ENCODE results near the gene GNAL.

DNA sequence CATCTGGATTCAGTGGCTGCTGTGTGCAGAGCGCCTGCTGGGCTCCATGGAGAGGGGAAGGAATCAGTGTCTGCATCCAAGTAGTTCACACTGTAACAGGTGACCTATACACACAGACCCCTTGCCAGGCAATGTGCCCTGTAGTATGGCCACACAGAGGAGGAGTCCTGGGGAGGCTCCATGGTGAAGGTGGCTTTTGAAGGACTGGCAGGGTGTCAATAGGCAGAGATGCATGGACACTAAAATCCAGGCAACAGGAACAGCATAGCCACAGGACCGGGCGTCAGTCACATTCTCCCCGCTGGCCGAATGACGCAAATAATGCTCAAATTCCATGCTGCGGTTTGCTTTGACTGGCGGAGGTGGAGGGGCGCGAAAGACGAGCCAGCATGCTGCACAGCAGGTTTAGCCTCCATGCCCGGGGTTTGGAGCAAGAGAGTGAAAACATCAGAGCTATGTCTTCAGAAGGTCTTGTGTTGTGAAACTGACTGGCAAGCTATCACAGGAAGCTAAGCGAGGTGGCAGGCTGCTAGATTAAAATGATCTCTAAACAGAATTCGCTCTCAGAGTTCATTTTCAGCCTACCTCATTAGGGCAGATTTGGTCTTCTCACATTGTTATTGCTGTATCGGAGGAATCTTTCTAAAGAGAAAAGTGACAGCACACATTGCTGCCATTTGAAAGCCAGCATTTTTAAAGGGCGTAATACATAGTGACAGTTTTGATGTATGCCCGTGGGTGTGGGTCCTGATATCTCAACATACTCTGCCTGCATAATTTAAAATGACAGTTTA, 161.0 kb downstream of the GNAL start:
- TF ChIP-seq CEBPB (IDR thresholded peaks at IDR 0.05; ENCODE audit: low read depth) (no peak), ZFX (IDR thresholded peaks at IDR 0.05) (no peak), YY1 (IDR thresholded peaks at IDR 0.05; ENCODE audit: extremely low read depth, insufficient replicate concordance, low read depth, low read length) (peak; percentile 4), EZH2phosphoT487 (IDR thresholded peaks at IDR 0.05; ENCODE audit: borderline replicate concordance) (no peak), POLR2AphosphoS5 (IDR thresholded peaks at IDR 0.05; ENCODE audit: low read depth, low read length) (0 out of 2 replicates have a peak, but pooled peaks have one; percentile 28), RAD21 (IDR thresholded peaks at IDR 0.05; ENCODE audit: low read depth) (no peak), POLR2A (IDR thresholded peaks at IDR 0.05; ENCODE audit: borderline replicate concordance, extremely low read depth, insufficient read depth, insufficient read length) (no peak), SP1 (IDR thresholded peaks at IDR 0.05; ENCODE audit: low read depth) (no peak), CBX3 (IDR thresholded peaks at IDR 0.05; ENCODE audit: low read depth) (no peak)
- TF ChIP-seq, protein P1, sequence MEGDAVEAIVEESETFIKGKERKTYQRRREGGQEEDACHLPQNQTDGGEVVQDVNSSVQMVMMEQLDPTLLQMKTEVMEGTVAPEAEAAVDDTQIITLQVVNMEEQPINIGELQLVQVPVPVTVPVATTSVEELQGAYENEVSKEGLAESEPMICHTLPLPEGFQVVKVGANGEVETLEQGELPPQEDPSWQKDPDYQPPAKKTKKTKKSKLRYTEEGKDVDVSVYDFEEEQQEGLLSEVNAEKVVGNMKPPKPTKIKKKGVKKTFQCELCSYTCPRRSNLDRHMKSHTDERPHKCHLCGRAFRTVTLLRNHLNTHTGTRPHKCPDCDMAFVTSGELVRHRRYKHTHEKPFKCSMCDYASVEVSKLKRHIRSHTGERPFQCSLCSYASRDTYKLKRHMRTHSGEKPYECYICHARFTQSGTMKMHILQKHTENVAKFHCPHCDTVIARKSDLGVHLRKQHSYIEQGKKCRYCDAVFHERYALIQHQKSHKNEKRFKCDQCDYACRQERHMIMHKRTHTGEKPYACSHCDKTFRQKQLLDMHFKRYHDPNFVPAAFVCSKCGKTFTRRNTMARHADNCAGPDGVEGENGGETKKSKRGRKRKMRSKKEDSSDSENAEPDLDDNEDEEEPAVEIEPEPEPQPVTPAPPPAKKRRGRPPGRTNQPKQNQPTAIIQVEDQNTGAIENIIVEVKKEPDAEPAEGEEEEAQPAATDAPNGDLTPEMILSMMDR (IDR thresholded peaks at IDR 0.05 in 2 of 3, conservative IDR thresholded peaks at IDR 0.05 in 1 of 3; ENCODE audit: borderline replicate concordance in 1 of 3, insufficient read depth in 1 of 3, low read depth in 2 of 3, low read length in 2 of 3) = no peak
- TF ChIP-seq, protein P2, sequence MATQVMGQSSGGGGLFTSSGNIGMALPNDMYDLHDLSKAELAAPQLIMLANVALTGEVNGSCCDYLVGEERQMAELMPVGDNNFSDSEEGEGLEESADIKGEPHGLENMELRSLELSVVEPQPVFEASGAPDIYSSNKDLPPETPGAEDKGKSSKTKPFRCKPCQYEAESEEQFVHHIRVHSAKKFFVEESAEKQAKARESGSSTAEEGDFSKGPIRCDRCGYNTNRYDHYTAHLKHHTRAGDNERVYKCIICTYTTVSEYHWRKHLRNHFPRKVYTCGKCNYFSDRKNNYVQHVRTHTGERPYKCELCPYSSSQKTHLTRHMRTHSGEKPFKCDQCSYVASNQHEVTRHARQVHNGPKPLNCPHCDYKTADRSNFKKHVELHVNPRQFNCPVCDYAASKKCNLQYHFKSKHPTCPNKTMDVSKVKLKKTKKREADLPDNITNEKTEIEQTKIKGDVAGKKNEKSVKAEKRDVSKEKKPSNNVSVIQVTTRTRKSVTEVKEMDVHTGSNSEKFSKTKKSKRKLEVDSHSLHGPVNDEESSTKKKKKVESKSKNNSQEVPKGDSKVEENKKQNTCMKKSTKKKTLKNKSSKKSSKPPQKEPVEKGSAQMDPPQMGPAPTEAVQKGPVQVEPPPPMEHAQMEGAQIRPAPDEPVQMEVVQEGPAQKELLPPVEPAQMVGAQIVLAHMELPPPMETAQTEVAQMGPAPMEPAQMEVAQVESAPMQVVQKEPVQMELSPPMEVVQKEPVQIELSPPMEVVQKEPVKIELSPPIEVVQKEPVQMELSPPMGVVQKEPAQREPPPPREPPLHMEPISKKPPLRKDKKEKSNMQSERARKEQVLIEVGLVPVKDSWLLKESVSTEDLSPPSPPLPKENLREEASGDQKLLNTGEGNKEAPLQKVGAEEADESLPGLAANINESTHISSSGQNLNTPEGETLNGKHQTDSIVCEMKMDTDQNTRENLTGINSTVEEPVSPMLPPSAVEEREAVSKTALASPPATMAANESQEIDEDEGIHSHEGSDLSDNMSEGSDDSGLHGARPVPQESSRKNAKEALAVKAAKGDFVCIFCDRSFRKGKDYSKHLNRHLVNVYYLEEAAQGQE (IDR thresholded peaks at IDR 0.05; ENCODE audit: low read depth) = no peak

All from HCT116 (cell line).